GM18502 (cell line): ENCODE data around the gene ACKR2.
A peak's percentile ranks its signal among the peaks of the same experiment; 100 is the strongest.
"Not testable (repeated sequence)": the region's sequence is repeated elsewhere in the genome, so short reads cannot be mapped to it uniquely, and the experiment has no call there.

Experiments
- ATAC-seq: cut with Tn5 transposase; IDR thresholded peaks from one replicate; pipeline ENCODE4 v1.9.1; 2021; ENCODE audit warnings: mild to moderate bottlenecking; ENCODE audit not compliant: unreplicated experiment, poor library complexity

ACKR2 gene

GRCh38 chr3:42880601-42881451 is 71.6 kb downstream of the ACKR2 start:
- ATAC-seq = peak; percentile 97

- ATAC-seq = not testable (repeated sequence)
These were observed 74.1 kb downstream of the ACKR2 start for GRCh38 chr3:42883251-42883930.

GRCh38 chr3:42884324-42884723 is 75.1 kb downstream of the ACKR2 start:
- ATAC-seq = no peak

- no peak for ATAC-seq
These were observed 77.1 kb downstream of the ACKR2 start for GRCh38 chr3:42886294-42886822.

GRCh38 chr3:42887084-42887483 is 77.8 kb downstream of the ACKR2 start:
- no peak for ATAC-seq

GRCh38 chr3:42891042-42891441 is 81.8 kb downstream of the ACKR2 start:
- ATAC-seq = no peak

GRCh38 chr3:42892169-42892568 is 82.9 kb downstream of the ACKR2 start:
- ATAC-seq = no peak

- ATAC-seq = no peak
These were observed 83.6 kb downstream of the ACKR2 start for GRCh38 chr3:42892807-42893206.

GRCh38 chr3:42894698-42895579 is 85.7 kb downstream of the ACKR2 start:
- ATAC-seq = no peak

GRCh38 chr3:42895580-42895868 is 86.3 kb downstream of the ACKR2 start:
- no peak for ATAC-seq

GRCh38 chr3:42898896-42899675 is 89.8 kb downstream of the ACKR2 start:
- ATAC-seq = no peak

GRCh38 chr3:42900226-42901072 is 91.2 kb downstream of the ACKR2 start:
- ATAC-seq = no peak

- no peak for ATAC-seq
These were observed 91.8 kb downstream of the ACKR2 start for GRCh38 chr3:42901073-42901415.

- no peak for ATAC-seq
These were observed 93.0 kb downstream of the ACKR2 start for GRCh38 chr3:42902257-42902656.

- ATAC-seq = no peak
These were observed 94.8 kb downstream of the ACKR2 start for GRCh38 chr3:42904076-42904475.

- ATAC-seq = no peak
These were observed 96.5 kb downstream of the ACKR2 start for GRCh38 chr3:42905740-42906069.

GRCh38 chr3:42906070-42906847 is 97.0 kb downstream of the ACKR2 start, which contains the start of gene ZNF662:
ZNF662 (plus strand) TSS chr3:42906142; CDS start chr3:42908115, 1,973 bp downstream.
- ATAC-seq = no peak

GRCh38 chr3:42906848-42907183 is 97.6 kb downstream of the ACKR2 start:
- no peak for ATAC-seq

- ATAC-seq = no peak
These were observed 99.4 kb downstream of the ACKR2 start for GRCh38 chr3:42908675-42909074.
